ENCODE measurements around the gene SAMD11.
A peak's percentile ranks its signal among the peaks of the same experiment; 100 is the strongest.

The SAMD11 gene

DNA sequence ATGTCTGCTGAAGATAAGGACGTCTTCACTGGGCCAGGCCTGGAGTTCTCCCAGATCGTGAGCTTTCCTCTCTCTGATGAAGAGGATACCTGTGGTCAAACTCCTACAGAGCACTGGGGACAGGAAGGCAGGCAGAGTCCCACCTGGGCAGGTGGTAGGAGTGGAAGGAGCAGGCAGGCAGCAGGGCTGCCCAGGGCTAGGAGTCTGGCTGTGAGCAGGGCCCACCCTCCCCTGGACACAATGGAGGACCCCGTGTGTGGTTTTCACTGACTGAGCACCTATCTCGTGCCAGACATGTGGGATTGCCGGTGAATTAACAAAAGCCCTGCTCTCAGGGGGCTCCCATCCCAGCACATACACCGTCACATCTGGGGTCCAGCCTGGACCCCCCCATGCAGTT lies 4.9 kb upstream of the SAMD11 start:
- DNase-seq: peak; percentile 30

- no peak for DNase-seq
Observed at GRCh38 chr1:919271-919872, 4.4 kb upstream of the SAMD11 start.

DNA sequence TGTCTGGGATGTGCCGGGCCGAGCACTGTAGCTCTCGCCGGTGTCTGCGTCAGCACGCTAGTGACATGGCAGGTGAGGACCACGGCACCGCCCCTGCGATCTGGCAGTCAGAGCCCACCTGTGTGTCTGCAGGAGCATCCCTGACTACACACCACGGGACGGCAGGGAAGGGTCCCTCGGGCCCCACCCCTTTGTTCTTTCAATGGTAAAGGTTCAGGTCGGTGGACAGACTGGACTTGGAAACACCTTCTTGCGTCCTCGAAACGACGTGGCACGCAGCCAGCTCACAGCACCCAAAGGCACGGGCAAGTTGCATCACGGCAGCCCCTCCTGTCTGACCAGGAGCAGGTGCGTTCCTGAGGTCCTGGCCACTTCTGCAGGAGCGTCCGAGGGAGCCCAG lies 3.7 kb upstream of the SAMD11 start:
- DNase-seq: no peak

DNA sequence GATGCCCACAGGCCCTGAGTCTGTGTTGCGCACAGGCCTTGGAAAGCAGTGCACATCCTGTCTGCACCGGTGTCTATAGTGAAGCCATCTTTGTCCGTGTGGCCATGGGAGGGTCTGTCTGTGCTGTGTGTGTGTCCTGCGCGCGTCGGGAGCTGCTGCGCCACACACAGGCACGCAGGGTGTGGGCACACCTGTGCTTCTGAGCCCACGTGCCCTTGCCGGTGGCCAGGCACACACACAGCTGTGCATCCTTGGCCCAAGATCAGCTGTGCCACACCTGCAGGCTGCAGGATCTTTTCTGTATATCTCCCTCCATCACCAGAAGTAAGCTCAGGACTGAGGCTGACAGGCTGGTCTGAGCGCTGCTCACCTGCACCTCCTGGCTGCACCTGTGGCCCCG lies 3.2 kb upstream of the SAMD11 start:
- peak; percentile 30 for DNase-seq

DNA sequence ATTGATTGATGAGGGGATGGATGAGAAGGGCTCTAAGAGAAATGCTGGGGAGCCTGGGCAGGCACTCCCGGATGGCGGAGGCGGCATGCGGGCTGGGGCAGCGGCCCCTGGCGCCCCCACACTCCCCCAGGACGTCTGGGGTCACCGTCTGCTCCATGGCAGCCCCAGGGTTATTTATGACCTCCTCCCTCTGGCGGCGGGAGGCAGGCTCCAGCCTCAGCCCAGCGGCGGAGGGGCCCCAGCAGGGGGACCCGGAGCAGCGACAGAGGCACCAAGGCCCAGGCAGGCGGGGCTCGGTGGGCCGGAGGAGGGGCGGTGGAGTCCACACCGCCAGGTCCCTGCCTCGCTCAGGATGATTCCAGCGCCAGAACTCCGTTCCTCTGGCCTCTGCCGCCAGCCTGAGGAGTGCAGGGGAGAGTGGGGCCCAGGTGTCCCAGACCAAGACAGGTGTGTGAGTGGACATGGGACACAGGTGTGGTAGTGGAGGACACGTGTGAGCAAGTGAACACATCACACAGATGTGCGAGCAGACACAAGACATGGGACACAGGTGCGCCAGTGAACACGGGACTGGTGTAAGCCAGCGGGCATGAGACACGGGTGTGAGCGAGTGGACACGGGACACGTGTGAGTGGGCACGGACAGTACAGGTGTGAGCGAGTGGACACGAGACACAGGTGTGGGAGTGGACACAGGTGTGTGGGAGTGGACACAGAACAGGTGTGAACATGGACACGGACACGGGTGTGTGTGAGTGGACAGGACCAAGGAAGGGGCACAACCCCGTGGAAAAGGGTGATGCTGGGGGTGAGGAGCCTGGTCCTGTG lies 2.5 kb upstream of the SAMD11 start:
- peak; percentile 91 for DNase-seq

- DNase-seq: peak; percentile 64
Observed at GRCh38 chr1:923991-924655, 400 bp downstream of the SAMD11 start.

DNA sequence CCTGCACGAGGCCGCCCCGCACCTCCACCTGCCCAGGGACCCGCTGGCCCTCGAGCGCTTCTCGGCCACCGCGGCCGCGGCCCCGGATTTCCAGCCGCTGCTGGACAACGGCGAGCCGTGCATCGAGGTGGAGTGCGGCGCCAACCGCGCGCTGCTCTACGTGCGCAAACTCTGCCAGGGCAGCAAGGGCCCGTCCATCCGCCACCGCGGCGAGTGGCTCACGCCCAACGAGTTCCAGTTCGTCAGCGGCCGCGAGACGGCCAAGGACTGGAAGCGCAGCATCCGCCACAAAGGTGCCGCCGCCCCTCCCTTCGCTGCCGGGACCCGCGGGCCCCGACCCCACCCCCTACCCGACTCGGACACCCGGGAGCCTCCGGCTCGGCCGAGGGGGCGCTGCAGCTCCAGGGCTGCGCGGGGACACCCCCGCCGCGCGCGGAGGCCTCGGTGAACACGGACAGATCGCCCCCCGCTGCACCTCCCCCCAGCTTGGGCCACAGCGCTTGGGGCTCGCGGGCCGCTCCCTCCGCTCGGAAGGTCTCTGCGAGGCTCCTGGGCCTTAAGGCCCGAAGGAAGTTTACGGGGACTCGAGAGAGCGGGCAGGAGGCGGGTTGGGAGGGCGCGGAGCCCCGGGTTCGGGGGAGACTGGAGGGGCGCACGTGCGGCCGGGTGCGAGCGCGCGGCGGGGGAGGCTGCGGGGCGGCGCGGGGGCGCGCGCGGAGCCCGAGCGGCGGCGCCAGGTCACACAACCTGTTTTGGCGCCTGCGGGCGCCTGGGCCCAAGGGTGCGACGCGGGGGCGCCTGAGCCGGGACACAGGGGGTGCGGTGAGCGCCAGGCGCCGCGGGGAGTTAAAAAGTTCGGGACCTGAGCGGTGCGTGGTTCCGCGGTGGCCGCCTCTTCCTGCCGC lies 1.2 kb downstream of the SAMD11 start:
- peak; percentile 62 for DNase-seq

GRCh38 chr1:925561-926421 lies 2.1 kb downstream of the SAMD11 start:
- DNase-seq: peak; percentile 36

- DNase-seq: no peak
Observed at GRCh38 chr1:927234-927633, 3.5 kb downstream of the SAMD11 start.

DNA sequence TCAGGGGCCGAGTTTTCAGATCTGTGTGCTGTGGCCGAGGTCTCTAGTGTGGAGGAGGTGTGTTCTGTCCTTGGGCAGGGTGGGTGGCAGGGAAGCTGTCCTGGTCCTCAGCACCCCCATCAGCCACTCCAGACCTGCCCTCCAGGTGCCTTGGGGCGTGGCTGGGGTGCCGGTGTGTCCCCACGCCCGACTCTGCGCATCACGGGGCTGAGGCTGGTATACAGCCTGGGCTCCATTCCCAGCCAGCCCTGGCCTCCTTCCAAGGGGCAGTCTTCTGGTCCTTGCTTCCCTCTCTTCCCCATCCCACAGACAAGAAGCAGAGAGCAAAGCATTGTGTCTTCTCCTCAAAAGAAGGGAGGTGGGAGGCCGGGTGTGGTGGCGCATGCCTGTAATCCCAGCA lies 4.0 kb downstream of the SAMD11 start:
- DNase-seq: no peak

- peak; percentile 27 for DNase-seq
Observed at GRCh38 chr1:928825-929661, 5.3 kb downstream of the SAMD11 start.

GRCh38 chr1:929712-930632 lies 6.2 kb downstream of the SAMD11 start:
- DNase-seq: no peak

DNA sequence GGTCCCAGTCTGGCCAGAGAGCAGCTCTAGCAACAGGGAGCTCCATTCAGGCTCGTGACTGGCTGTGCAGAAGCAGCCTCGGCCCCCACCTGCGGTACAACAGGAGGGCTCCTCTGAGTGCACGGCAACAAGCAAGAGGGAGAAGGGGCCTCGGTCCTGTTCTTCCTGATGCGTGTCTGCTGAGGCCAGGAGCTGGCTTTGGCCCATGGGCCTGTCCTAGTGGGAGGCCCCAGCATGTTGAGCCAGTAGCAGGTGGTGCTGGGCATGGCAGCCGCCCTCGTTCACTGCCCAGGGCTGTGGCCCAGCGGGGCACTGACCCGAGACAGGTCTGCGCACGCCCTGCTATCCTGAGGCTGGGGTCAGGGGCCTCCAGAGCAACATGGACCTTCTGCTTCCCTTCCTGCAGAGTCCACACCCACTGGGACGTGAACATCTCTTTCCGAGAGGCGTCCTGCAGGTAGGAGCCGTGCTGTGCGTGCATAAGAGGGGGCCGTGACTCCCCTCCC lies 7.0 kb downstream of the SAMD11 start:
- DNase-seq: no peak

DNA sequence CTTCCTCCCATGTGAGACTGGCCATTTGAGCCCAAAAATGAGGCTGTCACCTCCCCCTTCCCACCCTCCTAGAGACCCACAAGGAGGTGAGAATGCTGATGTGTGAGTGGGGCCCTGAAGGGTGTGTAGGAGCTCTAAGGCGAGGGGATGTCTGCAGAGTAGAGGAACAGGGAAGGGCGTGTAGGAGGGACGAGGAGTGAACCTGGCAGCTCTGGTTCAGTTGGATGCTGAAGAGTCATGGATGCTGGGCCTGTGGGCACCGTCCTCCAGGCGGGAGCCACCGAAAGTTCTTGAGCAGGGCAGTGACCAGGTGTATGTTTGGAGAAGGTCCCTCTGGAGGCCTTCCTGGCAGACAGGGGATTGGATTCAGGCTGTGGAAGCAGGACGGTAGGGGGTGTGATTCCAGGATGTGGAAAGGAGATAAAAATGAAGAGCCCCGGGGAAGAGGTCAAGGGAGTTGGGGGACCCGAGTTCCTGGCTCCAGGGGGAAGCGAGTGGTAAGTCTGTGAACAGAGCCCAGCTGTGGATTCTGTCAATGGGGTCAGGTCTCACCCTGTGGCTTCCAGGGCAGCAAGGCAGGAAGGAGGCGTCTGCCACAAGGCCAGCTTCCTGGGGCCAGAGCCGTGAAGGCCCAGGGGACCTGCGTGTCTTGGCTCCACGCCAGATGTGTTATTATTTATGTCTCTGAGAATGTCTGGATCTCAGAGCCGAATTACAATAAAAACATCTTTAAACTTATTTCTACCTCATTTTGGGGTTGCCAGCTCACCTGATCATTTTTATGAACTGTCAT lies 7.9 kb downstream of the SAMD11 start:
- DNase-seq: peak; percentile 33

GRCh38 chr1:932173-932510 lies 8.4 kb downstream of the SAMD11 start:
- DNase-seq: no peak

DNA sequence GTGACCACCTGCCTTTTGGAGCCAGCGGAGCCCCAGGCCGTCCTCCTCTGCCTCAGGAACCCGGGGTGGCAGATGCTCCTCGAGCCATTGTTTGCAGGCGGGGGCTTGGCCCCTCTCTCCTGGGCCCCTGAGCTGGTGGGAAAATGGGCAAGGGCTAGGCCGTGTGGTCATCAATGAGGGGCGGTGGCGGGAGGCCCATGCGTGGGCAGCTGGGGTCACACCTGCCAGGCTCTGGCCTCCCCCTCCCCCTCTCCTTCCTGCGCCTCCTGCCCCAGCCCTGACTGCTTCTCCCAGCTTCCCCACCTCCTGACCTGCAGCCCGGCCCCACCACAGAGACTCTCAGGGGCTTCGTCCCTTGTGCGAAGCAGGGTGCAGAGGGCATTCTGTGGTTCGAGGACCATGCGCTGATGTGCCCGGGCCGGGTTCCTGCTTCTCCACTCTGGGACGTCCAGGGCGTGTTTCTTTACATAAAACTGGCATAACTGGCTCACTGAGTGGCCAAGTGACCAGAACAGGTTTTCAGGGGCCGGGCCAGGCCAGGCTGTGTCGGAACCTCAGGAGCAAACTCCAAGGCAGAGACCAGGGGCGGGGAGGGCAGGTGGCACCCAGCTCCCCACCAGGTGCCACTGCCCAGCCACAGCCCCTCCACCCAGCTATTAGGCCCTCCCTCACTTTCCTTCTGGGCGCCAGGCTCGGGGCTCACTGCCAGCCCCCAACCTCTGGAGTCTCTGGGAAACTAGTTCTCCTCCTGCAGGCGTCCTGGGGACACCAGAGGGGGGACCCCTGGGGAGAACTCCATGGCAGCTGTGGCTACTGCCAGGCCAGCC lies 9.3 kb downstream of the SAMD11 start:
- no peak for DNase-seq

DNA sequence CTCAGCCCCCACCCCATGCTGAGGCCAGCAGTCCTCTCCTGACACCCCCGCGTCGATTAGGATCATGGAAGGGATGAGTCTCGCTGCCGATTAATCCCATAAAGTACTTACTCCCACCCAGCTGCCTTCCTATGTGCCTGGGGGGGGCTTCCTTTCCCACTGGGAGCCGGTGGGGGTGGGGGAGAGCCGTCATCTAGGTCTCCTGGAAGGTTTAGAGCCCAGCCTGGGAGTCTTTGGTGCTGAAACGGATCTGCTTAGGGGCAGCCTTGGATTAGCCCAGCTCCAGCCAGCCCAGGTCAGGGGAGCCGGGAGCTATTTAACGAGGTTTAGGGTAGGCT lies 9.8 kb downstream of the SAMD11 start:
- DNase-seq: no peak

All from OCI-M1 (cell line).